Measurements from ENCODE around the gene BRIP1.
"Not testable (repeated sequence)": the region's sequence is repeated elsewhere in the genome, so short reads cannot be mapped to it uniquely, and the experiment has no call there.

Gene BRIP1

GRCh38 chr17:61795546-61795945 lies 67.8 kb downstream of the BRIP1 start:
- DNase-seq = no peak

- no peak for DNase-seq
Observed at GRCh38 chr17:61794792-61795191, 68.5 kb downstream of the BRIP1 start.

GRCh38 chr17:61794242-61794641 lies 69.1 kb downstream of the BRIP1 start:
- DNase-seq = no peak

GRCh38 chr17:61793565-61793964 lies 69.8 kb downstream of the BRIP1 start:
- DNase-seq = no peak

GRCh38 chr17:61789872-61790271 lies 73.5 kb downstream of the BRIP1 start:
- no peak for DNase-seq

- DNase-seq = no peak
Observed at GRCh38 chr17:61786088-61786487, 77.2 kb downstream of the BRIP1 start.

- no peak for DNase-seq
Observed at GRCh38 chr17:61784510-61784909, 78.8 kb downstream of the BRIP1 start.

GRCh38 chr17:61783556-61784304 lies 79.6 kb downstream of the BRIP1 start:
- no peak for DNase-seq

- DNase-seq = no peak
Observed at GRCh38 chr17:61783120-61783519, 80.2 kb downstream of the BRIP1 start.

- DNase-seq = no peak
Observed at GRCh38 chr17:61782683-61783082, 80.6 kb downstream of the BRIP1 start.

- no peak for DNase-seq
Observed at GRCh38 chr17:61775364-61775763, 88.0 kb downstream of the BRIP1 start.

- DNase-seq = no peak
Observed at GRCh38 chr17:61774724-61775123, 88.6 kb downstream of the BRIP1 start.

GRCh38 chr17:61774087-61774486 lies 89.2 kb downstream of the BRIP1 start:
- DNase-seq = not testable (repeated sequence)

- no peak for DNase-seq
Observed at GRCh38 chr17:61770752-61771533, 92.4 kb downstream of the BRIP1 start.

GRCh38 chr17:61770043-61770442 lies 93.3 kb downstream of the BRIP1 start:
- no peak for DNase-seq

- DNase-seq = no peak
Observed at GRCh38 chr17:61768405-61768804, 94.9 kb downstream of the BRIP1 start.

GRCh38 chr17:61766520-61766919 lies 96.8 kb downstream of the BRIP1 start:
- DNase-seq = no peak

GRCh38 chr17:61764846-61765245 lies 98.5 kb downstream of the BRIP1 start:
- no peak for DNase-seq

GRCh38 chr17:61761827-61762226 lies 101.5 kb downstream of the BRIP1 start:
- no peak for DNase-seq

GRCh38 chr17:61759362-61759761 lies 104.0 kb downstream of the BRIP1 start:
- no peak for DNase-seq

- no peak for DNase-seq
Observed at GRCh38 chr17:61758430-61758829, 104.9 kb downstream of the BRIP1 start.

GRCh38 chr17:61757168-61757567 lies 106.2 kb downstream of the BRIP1 start:
- DNase-seq = no peak

- DNase-seq = no peak
Observed at GRCh38 chr17:61756561-61756960, 106.8 kb downstream of the BRIP1 start.

GRCh38 chr17:61755668-61756067 lies 107.7 kb downstream of the BRIP1 start:
- DNase-seq = no peak
